COR-L47 (cell line): ENCODE results near the gene AMBRA1.
A peak's percentile ranks its signal among the peaks of the same experiment; 100 is the strongest.
"Not testable (repeated sequence)": the region's sequence is repeated elsewhere in the genome, so short reads cannot be mapped to it uniquely, and the experiment has no call there.

ENCODE experiments used
- DNase-seq: peaks from one replicate; lab custom pipeline; 2025; lab: John Stamatoyannopoulos, UW

The AMBRA1 gene

DNA sequence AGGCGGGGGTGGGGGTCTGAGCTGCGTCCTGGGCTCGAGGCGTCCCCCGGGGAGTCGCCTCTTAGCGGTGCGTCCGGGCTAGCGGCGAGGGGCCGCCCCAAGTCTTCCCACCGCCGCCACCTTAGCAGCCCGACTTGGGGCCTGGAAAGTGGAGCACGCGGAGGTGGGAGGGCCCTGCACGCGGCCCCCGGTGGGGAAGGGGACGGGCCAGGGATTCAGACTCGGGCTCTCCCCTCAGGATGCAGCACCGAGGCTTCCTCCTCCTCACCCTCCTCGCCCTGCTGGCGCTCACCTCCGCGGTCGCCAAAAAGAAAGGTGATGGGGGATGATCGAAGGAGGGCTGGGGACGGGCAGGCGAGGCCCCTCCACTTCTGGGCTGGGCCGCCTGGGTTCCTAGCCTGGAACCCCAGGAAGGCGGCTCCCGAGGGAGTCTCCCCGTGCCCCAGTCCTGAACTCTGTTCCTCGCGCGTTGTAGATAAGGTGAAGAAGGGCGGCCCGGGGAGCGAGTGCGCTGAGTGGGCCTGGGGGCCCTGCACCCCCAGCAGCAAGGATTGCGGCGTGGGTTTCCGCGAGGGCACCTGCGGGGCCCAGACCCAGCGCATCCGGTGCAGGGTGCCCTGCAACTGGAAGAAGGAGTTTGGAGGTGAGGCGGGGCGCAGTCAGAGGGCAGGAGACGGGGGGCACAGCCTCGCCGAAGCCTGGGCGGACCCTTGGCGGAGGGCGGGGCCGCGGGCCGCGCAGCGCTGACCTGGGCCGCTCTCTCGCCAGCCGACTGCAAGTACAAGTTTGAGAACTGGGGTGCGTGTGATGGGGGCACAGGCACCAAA is 211.8 kb downstream of the AMBRA1 start:
- DNase-seq: no peak

DNA sequence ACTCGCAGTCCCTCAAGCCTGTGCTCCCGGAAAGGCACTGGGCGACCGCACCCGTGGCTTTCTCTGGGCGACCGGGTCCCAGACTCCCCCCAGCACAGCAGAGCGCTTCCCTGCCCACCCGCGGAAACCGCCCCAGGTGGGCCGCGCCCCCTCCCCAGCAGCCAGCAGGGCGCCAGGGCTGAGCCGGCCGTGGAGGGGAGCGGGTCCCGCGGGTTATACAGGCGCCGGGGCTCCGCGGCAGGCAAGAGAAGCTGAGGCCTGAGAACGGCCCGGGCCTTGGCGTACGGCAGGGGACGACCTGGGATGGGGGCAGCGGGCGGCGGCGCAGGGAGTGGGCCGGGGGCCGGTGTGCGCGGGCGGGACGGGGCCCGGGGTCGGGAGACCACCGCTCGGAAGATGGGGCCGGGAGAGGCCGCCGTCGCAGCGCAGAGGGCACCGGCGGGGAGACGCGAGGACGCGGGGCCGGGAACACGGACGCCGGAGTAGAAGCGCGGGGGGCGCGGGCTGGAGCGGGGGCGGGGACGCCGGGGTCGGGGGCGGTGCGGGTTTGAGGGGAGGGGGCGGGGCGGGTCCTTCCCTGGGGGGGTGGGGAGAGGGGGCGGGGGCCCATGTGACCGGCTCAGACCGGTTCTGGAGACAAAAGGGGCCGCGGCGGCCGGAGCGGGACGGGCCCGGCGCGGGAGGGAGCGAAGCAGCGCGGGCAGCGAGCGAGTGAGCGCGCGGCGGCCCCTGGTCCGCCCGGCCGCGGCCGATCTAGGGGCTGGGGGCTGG is 212.6 kb downstream of the AMBRA1 start, which contains the start of gene MDK:
Gene MDK (plus strand): TSS at position 622 of the 771 bp plus-strand sequence. CDS start 389 bp downstream, outside the sequence.
- peak; percentile 17 for DNase-seq

DNA sequence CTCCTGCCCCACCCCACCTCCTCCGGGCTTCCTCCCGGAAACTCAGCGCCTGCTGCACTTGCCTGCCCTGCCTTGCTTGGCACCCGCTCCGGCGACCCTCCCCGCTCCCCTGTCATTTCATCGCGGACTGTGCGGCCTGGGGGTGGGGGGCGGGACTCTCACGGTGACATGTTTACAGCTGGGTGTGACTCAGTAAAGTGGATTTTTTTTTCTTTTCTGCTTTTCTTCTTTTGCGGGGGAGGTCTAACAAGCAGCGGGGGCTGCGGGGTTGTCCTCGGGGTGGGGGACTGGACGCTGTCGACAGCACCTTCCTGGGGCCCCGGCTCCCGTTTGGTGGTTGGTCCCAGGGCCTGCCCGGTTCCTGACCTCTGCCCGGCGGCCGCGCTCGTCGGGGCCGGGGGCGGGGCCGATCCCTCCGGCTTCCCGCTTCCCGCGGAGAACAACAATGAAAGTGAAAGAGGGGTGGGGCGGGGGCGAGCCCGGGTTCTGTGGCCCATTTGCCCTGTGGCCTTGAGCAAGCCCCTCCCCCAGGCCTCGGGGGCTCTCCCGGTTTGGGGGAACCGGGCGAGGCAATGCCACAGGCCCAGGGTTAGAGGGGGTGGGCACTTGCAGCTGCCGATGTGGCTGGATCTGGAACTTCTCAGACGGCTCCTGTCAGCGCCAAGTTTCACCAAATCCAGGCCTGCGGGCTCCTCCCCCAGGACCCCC is 213.3 kb downstream of the AMBRA1 start:
- no peak for DNase-seq

DNA sequence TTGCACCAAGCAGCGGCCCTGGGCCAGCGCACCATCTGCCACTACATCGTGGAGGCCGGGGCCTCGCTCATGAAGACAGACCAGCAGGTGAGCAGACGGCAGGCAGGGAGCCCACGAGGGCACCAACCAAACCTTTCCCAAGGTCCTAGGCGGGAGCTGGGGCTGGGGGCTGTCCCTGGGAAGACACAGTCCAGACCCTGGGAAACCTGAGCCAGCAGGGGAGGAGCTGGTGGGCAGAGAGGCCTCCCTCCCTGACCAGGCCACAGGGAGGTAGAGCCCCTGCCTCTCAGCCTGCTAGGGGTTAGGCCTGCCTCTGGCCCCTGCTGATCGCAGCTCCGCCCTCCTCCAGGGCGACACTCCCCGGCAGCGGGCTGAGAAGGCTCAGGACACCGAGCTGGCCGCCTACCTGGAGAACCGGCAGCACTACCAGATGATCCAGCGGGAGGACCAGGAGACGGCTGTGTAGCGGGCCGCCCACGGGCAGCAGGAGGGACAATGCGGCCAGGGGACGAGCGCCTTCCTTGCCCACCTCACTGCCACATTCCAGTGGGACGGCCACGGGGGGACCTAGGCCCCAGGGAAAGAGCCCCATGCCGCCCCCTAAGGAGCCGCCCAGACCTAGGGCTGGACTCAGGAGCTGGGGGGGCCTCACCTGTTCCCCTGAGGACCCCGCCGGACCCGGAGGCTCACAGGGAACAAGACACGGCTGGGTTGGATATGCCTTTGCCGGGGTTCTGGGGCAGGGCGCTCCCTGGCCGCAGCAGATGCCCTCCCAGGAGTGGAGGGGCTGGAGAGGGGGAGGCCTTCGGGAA is 214.1 kb downstream of the AMBRA1 start:
- DNase-seq: not testable (repeated sequence)

DNA sequence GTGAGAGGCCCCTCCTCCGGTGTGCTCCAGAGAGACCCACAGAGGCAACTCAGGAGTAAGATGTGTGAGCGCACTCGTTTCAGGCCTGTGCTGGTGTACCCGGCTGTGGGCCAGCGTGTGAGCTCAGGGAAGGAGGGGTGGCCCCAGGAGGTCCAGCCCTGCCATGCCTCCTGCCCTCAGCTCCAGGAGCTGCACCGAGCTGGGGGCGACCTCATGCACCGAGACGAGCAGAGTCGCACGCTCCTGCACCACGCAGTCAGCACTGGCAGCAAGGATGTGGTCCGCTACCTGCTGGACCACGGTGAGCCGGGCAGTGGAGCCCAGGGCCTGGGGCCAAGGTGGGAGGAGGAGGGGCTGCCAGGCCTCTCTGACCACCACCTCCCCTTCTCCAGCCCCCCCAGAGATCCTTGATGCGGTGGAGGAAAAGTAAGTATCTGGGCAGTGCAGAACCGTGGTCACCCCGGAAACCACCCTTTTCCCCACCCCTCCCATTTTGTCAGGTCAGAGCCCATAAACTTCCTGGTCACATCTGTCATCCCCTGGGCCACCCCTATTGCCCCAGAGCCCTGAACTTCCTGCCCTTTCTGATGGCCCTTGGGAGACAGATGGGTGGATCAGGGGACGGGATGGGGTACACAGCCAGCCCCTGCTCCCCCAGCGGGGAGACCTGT is 214.9 kb downstream of the AMBRA1 start:
- DNase-seq: no peak

DNA sequence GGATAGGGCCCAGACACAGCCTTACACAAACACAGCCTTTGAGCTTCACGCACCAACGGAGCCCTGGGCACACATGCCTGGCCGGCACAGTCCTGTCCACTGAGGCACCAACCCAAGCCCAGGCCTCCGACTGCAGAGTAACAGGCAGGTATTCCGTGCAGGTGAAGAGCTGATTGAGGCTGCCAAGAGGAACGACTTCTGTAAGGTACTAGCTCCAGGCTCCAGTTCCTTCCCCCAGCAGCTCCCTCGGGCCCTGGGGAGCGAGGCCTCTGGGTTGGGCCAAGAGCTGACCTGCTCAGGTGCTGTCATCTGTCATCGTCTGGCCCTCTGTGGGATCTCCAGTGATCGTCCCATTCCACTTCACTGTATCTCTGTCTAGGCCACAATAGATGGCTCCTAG is 215.5 kb downstream of the AMBRA1 start:
- DNase-seq: no peak

DNA sequence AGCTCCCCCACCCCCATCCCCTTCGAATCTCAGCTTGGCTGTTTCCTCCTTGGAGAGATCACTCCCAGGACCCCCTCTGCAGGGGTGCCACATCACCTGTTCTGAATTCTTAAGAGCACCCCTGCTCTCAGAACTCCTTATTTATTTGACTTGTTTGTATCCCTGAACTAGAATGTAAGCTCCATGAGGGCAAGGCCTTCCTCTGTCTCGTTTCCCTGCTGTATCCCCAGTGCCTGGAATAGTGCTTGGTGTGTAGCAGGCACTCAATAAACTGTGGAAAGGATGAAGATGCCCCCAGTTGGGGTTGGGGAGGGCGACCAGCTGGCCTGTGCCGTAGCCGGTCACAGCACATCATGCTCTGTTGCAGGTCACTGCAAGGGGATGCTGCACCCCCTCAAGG is 216.0 kb downstream of the AMBRA1 start:
- no peak for DNase-seq

DNA sequence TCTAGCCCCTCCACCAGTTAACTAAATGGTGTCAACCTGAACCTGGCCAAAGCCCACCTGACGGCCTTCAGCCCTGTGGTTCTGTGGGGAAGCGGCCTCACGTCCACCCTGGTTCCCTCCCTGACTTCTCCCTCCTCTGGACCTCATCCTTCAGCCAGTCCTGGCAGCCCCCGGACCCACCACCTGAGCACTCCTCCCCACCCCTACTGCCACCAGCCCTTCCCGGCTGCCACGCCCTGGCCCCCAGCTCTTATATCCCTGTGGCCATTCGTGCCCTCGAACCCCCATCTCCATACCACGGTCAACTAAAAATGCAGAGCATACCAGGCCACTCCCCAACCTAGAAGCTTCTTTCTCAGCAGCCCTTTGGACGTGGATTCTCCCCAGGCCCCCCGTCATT is 216.5 kb downstream of the AMBRA1 start:
- no peak for DNase-seq

DNA sequence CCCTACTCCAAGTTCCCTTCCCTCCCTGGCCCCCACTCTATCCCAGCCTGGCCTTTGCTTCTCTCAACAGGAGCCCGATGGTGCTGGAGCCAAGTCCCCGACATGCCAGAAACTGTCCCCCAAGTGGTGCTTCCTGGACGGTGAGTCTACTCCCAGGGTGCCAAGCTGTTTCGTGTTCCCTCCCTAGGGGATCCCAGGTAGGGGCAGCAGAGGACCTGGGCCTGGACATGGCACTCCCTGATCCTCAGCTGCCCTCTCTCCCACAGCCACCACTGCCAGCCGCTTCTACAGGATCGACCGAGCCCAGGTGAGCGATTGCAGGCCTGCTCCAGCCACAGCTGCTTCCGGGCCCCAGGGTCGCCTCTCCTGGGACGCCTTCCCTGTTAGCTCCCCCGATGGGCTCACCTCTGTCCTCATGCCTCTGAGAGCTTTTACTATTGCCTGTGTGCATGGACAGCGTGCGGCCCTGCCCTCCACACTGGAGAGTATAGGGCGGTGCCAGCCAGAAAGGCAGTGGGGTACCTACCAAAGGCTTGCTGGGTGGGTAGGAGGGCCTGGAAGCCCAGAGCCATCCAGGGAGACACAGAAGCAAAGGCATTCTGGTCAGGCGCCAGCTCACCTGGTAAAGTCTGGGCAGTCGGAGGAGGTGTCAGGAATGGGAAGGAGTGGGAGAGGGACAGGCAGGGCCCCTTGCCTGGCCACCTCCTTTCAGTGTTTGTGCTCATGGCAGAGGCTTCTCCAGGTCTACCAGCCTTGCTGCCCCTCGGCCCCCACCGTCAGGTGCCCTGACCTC is 217.4 kb downstream of the AMBRA1 start:
- DNase-seq: no peak

DNA sequence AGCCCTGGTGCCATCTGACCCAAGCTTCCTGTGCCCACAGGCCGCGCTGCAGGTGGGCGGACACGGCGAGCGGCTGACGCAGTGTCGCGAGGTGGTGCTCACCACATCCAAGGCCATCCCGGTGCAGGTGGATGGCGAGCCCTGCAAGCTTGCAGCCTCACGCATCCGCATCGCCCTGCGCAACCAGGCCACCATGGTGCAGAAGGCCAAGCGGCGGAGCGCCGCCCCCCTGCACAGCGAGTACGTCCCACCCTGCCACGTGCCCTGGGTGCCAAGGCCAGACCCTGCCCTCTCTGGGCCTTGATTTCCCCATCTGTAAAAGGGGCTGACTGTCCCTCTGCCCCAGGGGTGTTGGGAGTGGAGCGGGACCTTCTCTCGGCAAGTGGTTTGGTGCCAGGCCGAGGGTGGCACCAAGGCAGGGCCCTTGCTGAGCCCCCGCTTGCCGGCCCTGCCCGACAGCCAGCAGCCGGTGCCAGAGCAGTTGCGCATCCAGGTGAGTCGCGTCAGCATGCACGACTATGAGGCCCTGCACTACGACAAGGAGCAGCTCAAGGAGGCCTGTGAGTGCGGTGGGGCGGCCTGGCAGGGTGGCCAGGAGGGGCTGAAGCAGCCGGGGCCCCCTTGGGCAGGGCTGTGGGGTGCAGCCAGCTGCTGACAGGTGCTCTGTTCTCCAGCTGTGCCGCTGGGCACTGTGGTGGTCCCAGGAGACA is 218.3 kb downstream of the AMBRA1 start:
- no peak for DNase-seq

DNA sequence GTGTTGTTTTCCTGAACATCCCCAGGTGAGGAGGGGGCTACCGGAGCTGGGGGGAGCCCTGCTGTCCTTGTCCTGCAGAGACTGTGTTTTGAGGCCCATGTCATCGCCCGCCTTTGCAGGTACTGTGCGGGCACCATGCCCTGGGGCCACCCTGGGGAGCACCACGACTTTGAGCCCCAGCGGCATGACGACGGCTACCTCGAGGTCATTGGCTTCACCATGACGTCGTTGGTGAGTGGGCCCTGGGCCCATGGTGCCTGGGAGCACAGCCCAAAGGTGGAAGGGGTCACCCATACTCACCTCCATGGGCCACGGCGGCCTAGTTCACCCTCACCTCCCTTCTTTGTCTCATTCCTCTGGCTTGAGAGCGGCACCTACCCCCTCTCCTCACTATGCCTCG is 219.0 kb downstream of the AMBRA1 start:
- no peak for DNase-seq

DNA sequence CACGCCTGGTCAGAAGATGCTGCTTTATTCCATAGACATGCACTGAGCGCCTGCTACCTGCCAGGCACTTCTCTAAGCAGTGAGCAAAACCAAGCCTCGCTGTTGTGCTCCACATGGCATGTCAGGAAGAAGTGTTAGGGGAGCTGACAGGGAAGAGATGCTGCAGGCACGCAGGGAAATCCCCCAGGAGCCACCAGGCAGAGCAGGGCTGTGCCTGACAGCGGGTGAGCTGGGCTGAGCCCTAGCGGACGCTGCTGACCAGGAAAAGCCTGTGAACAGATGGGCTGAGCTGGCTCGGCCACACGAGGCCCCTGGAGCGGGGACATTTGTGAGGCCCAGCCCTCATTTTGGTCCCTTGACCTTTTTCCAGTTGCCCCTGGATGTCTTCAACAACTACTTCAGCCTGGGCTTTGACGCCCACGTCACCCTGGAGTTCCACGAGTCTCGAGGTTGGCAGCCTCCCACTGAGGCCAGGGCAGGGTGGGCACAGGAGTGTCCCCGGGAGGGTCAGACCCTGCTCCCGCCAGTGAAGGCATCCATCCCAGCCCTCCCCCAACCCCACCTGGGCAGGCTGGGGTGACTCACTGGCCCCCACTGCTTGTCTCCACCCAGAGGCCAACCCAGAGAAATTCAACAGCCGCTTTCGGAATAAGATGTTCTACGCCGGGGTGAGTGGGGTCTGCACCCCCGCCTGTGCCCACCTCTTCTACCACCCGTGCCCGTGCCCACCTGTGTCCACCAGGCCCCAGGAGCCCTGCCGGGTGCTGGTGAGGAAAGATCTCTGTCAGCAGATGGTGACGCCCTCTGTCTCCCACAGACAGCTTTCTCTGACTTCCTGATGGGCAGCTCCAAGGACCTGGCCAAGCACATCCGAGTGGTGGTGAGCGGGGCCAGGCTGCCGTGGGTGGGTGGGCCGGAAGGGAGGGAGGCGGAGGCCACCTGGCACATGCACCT is 219.8 kb downstream of the AMBRA1 start:
- no peak for DNase-seq

DNA sequence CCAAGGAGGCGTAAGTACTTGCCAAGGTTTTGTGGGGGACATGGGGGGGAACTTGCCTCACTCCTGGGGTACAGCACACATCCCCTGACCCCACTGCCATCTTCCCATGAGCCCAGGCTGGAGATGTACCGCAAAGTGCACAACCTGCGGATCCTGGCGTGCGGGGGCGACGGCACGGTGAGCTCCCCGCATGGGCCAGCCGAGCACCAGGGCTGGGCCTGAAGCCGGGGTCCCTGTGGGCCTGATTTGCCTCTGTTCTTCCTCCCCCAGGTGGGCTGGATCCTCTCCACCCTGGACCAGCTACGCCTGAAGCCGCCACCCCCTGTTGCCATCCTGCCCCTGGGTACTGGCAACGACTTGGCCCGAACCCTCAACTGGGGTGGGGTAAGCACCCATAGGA is 221.3 kb downstream of the AMBRA1 start:
- DNase-seq: not testable (repeated sequence)

DNA sequence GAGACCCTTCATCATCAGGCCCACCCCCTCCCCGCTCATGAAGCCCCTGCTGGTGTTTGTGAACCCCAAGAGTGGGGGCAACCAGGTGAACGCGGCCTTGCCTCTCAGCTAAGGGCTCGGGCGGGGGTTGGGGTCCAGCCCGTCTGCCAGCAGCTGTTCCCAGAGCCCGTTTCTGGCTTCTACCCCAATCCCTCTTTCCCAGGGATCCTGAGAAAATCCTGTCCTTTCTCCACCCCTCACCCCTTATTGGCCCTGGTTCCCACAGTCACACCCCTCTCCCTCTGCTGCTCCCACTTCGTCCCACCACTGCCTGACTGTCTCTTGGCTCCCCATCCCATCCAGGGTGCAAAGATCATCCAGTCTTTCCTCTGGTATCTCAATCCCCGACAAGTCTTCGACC is 221.7 kb downstream of the AMBRA1 start:
- no peak for DNase-seq

DNA sequence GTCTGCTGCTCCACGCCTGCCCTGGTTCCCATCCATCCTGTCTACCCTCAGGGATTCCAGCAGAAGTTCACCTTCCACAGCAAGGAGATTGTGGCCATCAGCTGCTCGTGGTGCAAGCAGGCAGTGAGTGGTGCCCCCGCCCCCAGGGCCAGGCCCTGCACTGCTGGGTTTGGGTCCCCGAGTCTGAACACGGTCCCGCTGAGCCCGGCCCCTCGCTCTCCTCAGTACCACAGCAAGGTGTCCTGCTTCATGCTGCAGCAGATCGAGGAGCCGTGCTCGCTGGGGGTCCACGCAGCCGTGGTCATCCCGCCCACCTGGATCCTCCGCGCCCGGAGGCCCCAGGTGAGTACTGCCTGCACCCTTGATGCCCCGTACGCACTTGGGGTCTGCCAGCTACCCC is 222.6 kb downstream of the AMBRA1 start:
- DNase-seq: not testable (repeated sequence)

DNA sequence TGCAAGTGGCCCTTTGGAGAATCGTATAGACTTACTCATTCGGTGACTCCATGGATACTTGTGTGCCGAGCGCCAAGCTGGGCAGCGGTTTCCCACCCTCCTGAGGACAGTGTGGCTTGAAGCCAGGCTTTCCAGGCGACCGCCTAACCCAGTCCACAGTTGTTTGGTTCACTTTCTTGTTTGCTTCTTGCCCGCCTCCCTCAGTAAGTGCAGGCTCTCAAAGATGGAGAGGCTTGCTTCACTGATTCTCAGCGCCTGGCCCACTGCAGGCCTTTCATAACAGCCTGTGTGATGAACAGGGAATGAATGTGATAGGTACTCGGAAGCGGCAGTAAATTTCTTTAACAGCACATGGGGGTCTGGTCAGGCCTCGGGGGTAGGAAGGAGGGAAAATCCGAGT is 223.6 kb downstream of the AMBRA1 start:
- no peak for DNase-seq

DNA sequence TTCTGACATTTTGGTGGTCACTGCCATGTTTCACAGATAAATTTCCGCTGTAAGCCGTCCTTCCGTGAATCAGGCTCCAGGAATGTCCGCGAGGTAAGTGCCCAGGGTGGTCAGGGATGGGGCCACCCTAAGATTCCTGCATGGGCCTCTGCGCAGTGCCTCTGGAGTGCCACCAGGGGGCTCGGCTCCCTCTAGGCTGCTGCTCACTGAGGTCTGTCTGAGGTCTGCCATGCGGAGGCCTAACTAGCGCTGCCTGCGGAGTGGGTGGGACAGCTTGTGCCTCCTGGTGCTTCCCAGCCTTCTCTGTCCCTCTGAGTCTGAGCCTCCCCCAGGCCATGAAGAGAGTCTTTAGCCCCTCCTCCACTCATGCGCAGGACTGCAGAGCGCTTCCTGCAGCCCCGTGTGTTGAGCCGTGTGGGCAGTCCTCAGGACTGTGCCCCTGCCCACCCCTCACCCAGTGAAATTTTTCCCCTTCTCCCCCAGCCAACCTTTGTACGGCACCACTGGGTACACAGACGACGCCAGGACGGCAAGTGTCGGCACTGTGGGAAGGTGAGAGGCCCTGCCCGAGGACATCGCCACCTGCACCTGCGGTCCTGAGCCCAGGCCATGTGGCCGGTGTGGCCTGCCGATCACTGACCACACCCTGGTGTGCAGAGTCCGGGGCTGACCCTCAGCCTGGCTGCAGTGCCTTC is 224.2 kb downstream of the AMBRA1 start:
- peak; percentile 63 for DNase-seq

DNA sequence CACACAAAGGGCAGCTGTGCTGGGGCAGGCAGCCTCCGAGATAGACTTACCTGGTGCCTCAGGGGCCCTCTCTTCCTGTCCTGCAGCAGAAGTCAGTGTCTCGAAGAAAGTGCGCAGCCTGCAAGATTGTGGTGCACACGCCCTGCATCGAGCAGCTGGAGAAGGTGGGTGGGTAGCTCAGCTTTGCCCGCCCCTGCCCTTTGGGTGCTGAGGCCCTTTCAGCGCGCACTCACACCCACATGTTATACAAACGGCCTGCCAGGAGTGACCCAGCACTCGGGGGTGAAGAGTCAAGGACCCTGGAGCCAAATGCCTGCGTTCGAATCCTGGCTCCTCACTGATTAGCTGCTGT is 225.9 kb downstream of the AMBRA1 start:
- no peak for DNase-seq
